HG03103 (cell line): ENCODE results near the gene DSG1.
"Not testable (repeated sequence)": the region's sequence is repeated elsewhere in the genome, so short reads cannot be mapped to it uniquely, and the experiment has no call there.

ENCODE experiments used
- ATAC-seq: cut with Tn5 transposase; IDR thresholded peaks from one replicate; pipeline ENCODE4 v1.9.1; 2021; ENCODE audit warnings: low read depth; ENCODE audit not compliant: unreplicated experiment

The DSG1 gene

DNA sequence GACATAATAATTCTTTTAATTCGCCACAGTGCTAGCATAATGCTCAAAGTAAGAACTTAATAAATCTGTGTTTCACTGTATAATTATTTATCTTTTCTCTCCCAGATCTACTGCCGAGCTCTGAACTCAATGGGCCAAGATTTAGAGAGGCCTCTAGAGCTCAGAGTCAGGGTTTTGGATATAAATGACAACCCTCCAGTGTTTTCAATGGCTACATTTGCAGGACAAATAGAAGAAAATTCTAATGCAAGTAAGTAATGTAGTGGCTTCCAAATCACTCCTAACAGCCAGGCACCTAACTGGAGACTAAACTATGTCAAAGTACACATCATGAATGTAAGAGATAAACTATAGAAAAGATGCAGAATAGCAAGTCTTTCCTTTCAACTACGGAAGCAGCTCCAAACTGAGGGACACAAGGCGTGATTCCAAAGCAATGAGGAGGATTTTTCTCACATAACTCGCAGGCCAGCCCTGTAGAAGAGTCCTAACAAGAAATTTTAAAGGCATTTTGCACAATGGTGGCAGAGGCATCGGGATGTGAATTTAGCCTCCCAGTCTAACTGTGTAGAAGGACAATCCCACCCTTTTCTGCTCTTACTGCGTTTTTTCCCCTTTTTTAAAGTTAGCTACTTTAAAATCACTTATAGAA, 12.0 kb downstream of the DSG1 start:
- no peak for ATAC-seq

- no peak for ATAC-seq
Observed at GRCh38 chr18:31343454-31343853, 25.5 kb downstream of the DSG1 start.

- not testable (repeated sequence) for ATAC-seq
Observed at GRCh38 chr18:31353336-31353735, 35.4 kb downstream of the DSG1 start.

GRCh38 chr18:31354990-31355389, 37.0 kb downstream of the DSG1 start:
- no peak for ATAC-seq

- ATAC-seq, result no peak
Observed at GRCh38 chr18:31356025-31356424, 38.1 kb downstream of the DSG1 start.

GRCh38 chr18:31364190-31364589, 46.2 kb downstream of the DSG1 start:
- no peak for ATAC-seq

DNA sequence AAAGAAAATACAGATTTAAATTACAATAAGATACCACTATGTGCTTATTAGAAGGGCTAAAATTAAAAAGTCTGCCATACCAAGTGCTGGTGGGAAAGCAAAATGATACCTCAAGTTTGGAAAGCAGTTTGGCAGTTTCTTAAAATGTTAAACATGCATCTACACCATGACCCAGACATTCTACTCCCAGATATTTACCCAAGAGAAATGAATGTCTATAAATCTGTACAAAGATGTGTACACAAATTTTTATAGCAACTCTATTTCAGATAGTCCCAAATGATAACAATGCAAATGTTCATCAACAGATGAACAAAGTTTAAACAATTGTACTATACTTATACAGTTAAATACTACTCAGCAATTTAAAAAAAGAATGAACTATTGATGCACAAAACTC, 51.5 kb downstream of the DSG1 start:
- no peak for ATAC-seq

GRCh38 chr18:31371989-31372388, 54.0 kb downstream of the DSG1 start:
- no peak for ATAC-seq

DNA sequence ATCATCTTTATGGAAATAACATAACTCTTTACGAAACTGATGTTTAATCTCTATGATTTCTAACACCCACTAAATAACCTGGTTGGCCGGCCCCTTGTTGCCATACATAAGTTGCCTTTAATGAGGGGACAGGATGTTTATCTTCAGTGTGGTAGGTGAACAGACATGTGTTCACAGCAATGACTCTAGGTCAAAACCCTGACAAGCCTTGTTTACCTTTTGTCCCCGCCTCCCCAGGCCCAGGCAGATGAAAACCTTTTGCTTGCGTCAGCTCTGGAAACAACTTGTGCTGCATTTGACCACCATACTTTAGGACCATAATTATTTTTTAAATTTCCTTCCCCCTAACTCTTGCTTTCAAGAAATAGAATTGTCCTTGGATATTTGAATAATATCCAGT, 55.7 kb downstream of the DSG1 start:
- no peak for ATAC-seq

- ATAC-seq, result no peak
Observed at GRCh38 chr18:31376477-31376876, 58.5 kb downstream of the DSG1 start, which contains the start of gene DSG4. Gene DSG4 (plus strand): TSS chr18:31376777. CDS start chr18:31376912, 135 bp downstream.

- ATAC-seq, result no peak
Observed at GRCh38 chr18:31380912-31381311, 63.0 kb downstream of the DSG1 start.

- ATAC-seq, result no peak
Observed at GRCh38 chr18:31382107-31382506, 64.1 kb downstream of the DSG1 start.

GRCh38 chr18:31386741-31387140, 68.8 kb downstream of the DSG1 start:
- no peak for ATAC-seq

DNA sequence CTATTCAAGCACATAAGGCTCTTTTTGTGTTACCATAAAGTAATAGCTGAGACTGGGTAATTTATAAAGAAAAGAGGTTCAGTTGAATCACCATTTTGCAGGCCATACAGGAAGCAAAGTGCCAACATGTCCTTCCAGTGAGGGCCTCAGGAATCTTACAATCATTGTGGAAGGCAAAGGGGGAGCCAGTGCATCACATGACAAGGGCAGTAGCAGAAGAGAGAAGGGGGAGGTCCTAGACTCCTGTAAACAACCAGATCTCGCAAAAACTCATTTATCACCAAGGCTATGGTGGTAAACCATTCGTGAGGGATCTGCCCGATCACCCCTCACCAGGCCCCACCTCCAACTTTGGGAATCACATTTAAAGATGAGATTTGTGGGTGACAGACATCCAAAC, 75.3 kb downstream of the DSG1 start:
- no peak for ATAC-seq

GRCh38 chr18:31396796-31397612, 79.0 kb downstream of the DSG1 start:
- no peak for ATAC-seq

DNA sequence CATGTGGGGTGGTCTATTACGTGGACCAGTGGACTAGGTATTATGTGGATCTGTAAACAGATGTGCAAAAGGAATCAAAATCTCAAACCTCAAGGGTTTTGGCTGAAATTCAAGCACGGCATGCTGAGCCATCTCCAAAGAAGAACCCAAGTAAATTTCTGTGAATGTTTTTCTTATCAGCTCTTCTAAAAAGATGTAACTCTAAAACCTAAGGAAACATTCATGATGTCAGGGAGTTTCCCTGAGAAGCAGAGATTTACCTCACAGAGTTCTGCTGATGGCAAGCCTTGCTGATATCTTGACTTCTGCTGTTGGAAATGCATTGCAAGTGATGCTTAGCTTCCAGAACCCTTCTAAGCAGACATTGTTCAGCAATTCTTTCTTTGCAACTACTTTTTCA, 80.2 kb downstream of the DSG1 start:
- no peak for ATAC-seq

DNA sequence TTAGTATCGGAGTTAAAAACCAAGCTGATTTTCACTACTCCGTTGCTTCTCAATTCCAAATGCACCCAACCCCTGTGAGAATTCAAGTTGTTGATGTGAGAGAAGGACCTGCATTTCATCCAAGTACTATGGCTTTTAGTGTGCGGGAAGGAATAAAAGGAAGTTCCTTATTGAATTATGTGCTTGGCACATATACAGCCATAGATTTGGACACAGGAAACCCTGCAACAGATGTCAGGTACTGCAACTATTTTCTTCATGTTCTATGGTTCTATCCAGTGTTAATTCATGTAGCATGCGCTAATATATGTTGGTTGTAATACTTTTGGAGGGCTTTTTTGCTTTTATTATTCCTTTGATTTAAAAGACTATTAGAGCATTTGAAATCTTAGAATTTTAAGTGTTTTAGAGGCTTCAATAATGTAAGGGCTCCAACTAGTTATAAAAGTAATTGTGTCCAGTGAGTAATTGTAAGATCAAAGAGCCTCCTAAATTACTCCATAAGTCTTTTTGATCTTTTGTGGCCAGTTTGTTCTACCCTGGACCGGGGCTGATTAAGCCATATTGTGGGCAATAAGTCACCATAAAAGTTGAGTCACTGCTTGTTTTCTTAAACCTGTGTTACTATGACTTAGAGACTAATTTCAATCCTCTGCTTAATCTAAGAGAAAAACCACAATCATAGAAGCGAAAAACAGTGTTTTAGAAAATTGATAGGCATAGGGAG, 81.5 kb downstream of the DSG1 start:
- ATAC-seq, result no peak

- ATAC-seq, result no peak
Observed at GRCh38 chr18:31401156-31402025, 83.4 kb downstream of the DSG1 start.

- no peak for ATAC-seq
Observed at GRCh38 chr18:31402026-31402373, 84.0 kb downstream of the DSG1 start.

DNA sequence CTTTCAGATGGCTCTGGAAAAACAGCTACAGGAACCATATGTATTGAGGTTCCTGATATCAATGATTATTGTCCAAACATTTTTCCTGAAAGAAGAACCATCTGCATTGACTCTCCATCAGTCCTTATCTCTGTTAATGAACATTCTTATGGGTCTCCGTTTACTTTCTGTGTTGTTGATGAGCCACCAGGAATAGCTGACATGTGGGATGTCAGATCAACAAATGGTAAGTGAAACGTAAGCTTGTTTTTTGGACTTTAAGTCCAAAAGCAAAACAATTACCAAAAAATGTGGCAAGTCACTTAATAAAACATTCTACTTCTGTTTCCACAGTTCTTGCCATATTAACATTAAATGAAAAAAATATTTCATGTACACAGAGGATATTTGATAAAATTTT, 85.4 kb downstream of the DSG1 start:
- ATAC-seq, result no peak
